Mesenteric fat pad (tissue), 1 donor: ENCODE data around the gene HCCS. TPM values are rescaled to one million over a fixed set of nuclear protein-coding genes. Genes with fewer than 3 reads are reported as not detected.

Experiments used
- total RNA-seq: library from RNA; stranded (reverse); fragmentation: NEBNext Ultra II Directional; extraction: Animal tissue kit (Norgen Biotek cat#: 25700); gene quantifications from one replicate; pipeline ENCODE4 v1.2.1, GENCODE V29; 2021
- donor health status: DM: yes; HTN: yes; CAD: no.

The HCCS gene
- total RNA-seq, 1 donor from 2014 or later, result 25.9 TPM

Other genes starting within 250 kb of the HCCS start
- gene AMELX, start 182.1 kb downstream of the HCCS start, total RNA-seq, result not detected